ENCODE data around the gene CD5L.

DNA sequence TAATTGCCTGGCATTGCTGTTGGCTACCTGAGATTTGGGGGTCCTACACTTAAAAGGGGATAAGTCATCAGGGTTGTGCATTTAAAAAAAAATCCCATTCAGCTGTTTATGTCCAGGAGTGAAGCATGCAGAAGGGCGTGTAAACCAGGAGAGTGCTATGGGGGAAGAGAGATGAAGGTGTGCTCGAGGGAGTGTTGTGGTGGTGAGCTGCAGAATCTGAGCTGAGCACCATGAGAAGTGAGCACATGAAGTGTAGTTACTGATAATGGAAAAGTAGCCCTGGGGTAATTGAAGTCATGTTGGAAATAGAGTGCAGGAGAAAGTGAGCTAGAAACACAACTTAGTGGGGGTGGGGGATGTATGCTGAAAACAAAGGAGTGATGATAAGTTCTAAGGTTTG is 22.4 kb downstream of the CD5L start:
- TF ChIP-seq, protein P1, sequence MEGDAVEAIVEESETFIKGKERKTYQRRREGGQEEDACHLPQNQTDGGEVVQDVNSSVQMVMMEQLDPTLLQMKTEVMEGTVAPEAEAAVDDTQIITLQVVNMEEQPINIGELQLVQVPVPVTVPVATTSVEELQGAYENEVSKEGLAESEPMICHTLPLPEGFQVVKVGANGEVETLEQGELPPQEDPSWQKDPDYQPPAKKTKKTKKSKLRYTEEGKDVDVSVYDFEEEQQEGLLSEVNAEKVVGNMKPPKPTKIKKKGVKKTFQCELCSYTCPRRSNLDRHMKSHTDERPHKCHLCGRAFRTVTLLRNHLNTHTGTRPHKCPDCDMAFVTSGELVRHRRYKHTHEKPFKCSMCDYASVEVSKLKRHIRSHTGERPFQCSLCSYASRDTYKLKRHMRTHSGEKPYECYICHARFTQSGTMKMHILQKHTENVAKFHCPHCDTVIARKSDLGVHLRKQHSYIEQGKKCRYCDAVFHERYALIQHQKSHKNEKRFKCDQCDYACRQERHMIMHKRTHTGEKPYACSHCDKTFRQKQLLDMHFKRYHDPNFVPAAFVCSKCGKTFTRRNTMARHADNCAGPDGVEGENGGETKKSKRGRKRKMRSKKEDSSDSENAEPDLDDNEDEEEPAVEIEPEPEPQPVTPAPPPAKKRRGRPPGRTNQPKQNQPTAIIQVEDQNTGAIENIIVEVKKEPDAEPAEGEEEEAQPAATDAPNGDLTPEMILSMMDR (optimal IDR thresholded peaks at IDR 0.05 in 1 of 3, IDR thresholded peaks at IDR 0.05 in 1 of 3, conservative IDR thresholded peaks at IDR 0.05 in 1 of 3; ENCODE audit: extremely low read depth in 1 of 3, insufficient read depth in 2 of 3, low read length in 3 of 3) = no peak
- TF ChIP-seq EZH2 (IDR thresholded peaks at IDR 0.05; ENCODE audit: low read length) = no peak

Data from keratinocyte (primary cell).